CD4-positive, alpha-beta T cell treated with Interleukin-1 beta for 1 hour (primary cell): Measurements from ENCODE around the gene LIMS1.
"Not testable (repeated sequence)": the region's sequence is repeated elsewhere in the genome, so short reads cannot be mapped to it uniquely, and the experiment has no call there.

Experiments used
- DNase-seq, 2 donors: peaks; one replicate each; pipeline ENCODE4 v3.0.0-alpha.2; 2020 to 2022

The LIMS1 gene

DNA sequence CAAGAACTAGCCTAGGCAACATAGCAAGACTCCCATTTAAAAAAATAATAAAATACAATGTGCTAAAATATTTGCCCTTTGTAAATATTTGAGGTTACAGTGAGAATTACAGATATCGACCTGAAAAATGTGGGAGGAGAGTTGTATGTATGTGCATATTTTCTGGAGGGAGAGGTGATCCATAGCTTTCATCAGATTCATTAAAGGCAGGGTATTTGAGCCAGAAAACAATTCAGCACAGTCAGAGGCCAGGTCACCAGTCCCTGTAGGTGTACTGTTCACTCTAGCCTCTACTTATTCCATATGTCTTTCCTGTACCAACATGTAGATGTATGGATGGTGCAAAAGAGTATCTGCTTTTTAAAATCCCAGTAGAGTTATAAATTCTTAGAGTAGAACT is 136.0 kb downstream of the LIMS1 start:
- not testable (repeated sequence) for DNase-seq

DNA sequence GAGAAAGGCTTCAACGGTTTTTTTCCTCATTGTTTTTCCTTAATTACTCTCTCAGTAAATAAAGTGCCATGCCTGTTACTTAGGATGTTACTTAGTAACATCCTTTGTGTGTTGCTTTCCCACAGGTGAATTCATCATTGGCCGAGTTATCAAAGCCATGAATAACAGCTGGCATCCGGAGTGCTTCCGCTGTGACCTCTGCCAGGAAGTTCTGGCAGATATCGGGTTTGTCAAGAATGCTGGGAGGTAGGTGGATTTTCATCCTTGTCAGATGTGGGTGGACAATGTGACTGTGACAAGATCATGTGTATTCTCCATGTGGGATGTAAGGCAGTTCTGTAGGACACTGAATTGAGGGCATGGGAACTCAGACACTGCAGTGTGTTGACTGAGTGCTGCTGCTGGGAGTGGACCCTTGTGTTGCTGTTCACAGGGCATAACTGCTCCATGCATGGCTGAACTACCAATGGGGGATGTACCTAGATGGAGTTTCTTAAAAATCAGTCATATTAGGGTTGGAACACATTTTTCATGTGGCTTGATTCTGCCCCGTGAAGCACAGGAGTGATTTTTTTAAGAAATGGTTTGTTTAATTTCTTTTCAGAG is 138.0 kb downstream of the LIMS1 start:
- not testable (repeated sequence) for DNase-seq

DNA sequence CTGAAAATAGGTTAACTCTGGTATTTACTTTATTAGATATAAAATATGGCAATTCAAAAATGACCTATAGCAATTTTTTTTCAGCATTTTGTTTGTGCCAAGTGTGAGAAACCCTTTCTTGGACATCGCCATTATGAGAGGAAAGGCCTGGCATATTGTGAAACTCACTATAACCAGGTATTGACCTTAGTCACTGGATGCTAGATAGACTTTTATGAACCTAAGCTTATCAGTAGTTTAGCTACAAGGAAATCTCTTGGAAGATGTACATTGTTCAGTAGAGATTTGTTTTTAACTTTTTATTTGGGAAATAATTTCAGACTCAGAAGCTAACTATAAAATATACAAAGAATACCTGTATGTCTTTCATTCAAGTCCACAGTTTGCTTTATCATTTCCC is 142.3 kb downstream of the LIMS1 start:
- not testable (repeated sequence) for DNase-seq

DNA sequence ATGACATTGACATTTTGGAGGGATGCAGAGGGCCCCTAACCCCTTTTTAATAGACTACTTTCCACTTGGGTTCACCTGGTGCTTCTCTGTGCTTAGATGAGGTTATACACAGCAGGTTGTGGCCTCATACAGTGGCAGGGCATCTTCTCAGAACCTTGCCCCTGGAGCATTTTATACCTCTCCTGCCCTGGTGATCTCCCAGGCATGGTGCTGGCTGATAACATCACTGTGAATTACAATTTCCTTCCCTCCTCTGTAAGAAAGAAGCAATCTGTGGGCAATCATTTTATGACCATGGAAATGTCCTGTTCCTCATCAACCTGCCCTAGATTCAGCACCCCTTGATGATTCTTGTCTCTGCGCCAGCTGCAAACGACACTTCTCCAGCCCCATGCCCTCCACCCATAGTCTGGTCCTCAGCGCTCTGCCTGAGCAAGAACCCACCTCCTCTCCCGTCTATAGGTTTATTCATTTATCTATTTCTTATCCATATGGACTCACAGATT is 143.0 kb downstream of the LIMS1 start:
- not testable (repeated sequence) for DNase-seq

DNA sequence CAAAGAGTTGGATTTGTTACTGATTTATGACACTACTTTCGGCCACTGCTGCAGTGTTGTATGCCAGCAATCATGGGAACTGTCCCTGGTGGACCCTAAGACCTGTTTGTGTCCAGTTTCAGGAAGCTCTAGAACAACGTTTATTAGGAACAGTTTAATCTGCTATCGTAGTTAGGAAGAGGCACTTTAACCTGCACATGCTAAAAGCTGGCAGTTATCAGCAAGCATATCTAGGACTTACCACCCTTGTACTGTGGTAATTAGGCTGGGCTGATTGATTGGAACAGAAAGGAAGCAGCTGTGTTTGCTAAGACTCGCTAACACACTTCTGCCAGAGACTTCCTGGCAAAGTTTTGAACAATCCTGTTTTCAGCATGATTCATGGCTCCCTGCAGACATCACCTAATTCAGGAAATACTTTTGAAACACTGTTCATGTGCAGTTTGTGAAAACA is 144.0 kb downstream of the LIMS1 start:
- DNase-seq = not testable (repeated sequence)

GRCh38 chr2:108680805-108681204 is 146.5 kb downstream of the LIMS1 start:
- not testable (repeated sequence) for DNase-seq

GRCh38 chr2:108688818-108689756 is 154.8 kb downstream of the LIMS1 start:
- not testable (repeated sequence) for DNase-seq

- DNase-seq = not testable (repeated sequence)
Observed at GRCh38 chr2:108690001-108690400, 155.7 kb downstream of the LIMS1 start.

- no peak for DNase-seq
Observed at GRCh38 chr2:108691447-108691846, 157.2 kb downstream of the LIMS1 start.

- DNase-seq = no peak
Observed at GRCh38 chr2:108701208-108701607, 166.9 kb downstream of the LIMS1 start.

DNA sequence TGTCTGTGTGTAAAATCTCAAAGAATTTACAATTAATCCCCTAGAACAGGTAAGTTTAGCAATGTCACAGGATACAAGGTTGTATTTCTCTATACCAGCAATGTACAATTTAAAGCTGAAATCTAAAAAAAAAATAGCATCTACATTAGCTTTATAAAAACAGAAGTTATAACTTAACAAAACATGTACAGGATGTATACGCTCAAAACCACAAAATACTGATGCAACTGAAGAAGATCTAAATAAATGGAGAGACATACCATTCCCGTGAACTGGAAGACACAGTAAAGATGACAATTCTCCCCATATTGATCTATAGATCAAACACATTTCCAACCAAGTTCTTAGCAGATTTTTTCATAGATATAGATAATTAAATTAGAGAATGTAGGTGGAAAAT is 167.5 kb downstream of the LIMS1 start:
- no peak for DNase-seq

DNA sequence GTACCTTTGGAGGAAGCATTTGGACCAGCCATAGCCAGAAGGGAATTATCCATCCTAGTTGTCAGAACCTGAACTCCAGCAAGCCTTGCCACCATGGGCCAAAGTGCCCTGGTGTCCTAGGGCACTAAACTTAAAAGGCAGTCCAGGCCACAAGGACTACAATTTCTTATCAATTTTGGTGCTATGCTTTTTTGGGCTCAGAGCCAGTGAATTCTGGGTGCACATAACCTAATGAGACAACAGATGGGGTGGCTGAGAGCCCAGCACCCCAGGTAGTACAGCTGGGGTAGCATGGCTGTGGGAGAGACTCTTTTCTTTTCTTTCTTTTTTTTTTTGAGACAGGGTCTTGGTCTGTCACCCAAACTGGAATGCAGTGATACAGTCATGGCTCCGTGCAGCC is 170.6 kb downstream of the LIMS1 start:
- DNase-seq = no peak

DNA sequence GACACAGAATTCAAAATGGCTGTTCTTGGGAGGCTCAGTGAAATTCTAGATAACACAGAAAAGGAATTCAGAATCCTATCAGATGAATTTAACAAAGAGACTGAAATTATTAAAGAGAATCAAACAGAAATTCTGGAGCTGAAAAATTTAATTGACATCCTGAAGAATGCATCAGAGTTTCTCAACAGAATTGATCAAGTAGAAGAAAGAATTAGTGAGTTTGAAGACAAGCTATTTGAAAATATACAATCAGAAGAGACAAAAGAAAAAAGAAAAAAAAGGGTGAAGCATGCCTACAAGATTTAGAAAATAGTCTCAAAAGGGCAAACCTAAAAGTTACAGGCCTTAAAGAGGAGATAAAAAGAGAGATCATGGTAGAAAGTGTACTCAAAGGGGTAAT is 173.0 kb downstream of the LIMS1 start:
- no peak for DNase-seq

GRCh38 chr2:108716971-108717370 is 182.7 kb downstream of the LIMS1 start:
- not testable (repeated sequence) for DNase-seq

- DNase-seq = peak; percentile 92 to 95
Observed at GRCh38 chr2:108719149-108720044, 185.1 kb downstream of the LIMS1 start, which contains the start of gene RANBP2. TSS of gene RANBP2 (plus strand) at chr2:108719482. CDS start at chr2:108719607, 125 bp downstream.

DNA sequence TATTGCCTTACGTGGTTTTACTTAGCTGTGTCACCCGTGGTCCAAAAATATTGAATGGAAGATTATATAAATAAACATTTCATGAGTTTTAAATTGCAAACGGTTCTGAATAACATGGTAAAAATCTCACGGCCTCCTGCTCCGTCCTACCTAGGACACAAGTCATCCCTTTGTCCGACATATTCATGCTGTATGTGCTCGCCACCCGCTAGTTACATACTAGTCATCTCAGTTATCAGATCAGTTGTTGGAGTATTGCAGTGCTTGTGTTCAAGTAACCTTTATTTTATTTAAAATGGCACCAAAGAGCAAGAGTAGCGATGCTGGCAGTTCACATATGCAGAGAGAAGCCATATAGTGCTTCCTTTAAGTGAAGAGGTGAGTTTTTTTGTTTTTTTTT is 191.8 kb downstream of the LIMS1 start:
- DNase-seq = not testable (repeated sequence)

- not testable (repeated sequence) for DNase-seq
Observed at GRCh38 chr2:108734656-108735055, 200.4 kb downstream of the LIMS1 start.
